H9 (cell line): ENCODE data around the gene ACER1. TPM values are rescaled to one million over a fixed set of nuclear protein-coding genes. Genes with fewer than 3 reads are reported as not detected.

Experiments used
- DNase-seq: peaks from one replicate; pipeline ENCODE4 v3.0.0-alpha.2; 2017
- H2AFZ ChIP-seq: one replicate; pipeline ENCODE4 v1.6.1; 2013; ENCODE audit warnings: mild to moderate bottlenecking, low read length, control low read depth, moderate library complexity
- H2AK5ac ChIP-seq: 2 replicates; pipeline ENCODE4 v1.6.1; 2013; ENCODE audit warnings: low read length, control low read depth, mixed read lengths; ENCODE audit not compliant: insufficient read length
- H2BK120ac ChIP-seq: one replicate; pipeline ENCODE4 v1.6.1; 2013; ENCODE audit warnings: low read depth, mild to moderate bottlenecking, low read length, control low read depth, inconsistent platforms; ENCODE audit not compliant: poor library complexity, severe bottlenecking
- H2BK12ac ChIP-seq: 2 replicates; pipeline ENCODE4 v1.6.1; 2013; ENCODE audit warnings: low read length, control low read depth, mixed read lengths, low read depth; ENCODE audit not compliant: insufficient read length
- H2BK15ac ChIP-seq: 2 replicates; pipeline ENCODE4 v1.6.1; 2013; ENCODE audit warnings: low read depth, low read length, control low read depth
- H2BK20ac ChIP-seq: one replicate; pipeline ENCODE4 v1.6.1; 2013; ENCODE audit warnings: low read depth, mild to moderate bottlenecking, low read length, control low read depth, inconsistent platforms; ENCODE audit not compliant: poor library complexity, severe bottlenecking
- H2BK5ac ChIP-seq: 2 replicates; pipeline ENCODE4 v1.6.1; 2013; ENCODE audit warnings: low read length, control low read depth, mixed read lengths; ENCODE audit not compliant: insufficient read length
- H3K14ac ChIP-seq: 2 replicates; pipeline ENCODE4 v1.6.1; 2013; ENCODE audit warnings: low read length, control low read depth; ENCODE audit not compliant: insufficient read depth
- H3K18ac ChIP-seq: 2 replicates; pipeline ENCODE4 v1.6.1; 2013; ENCODE audit warnings: low read depth, mild to moderate bottlenecking, mixed read lengths, low read length, control low read depth; ENCODE audit not compliant: insufficient read length
- H3K23ac ChIP-seq: 2 replicates; pipeline ENCODE4 v1.6.1; 2013; ENCODE audit warnings: low read length, control low read depth, mixed read lengths, low read depth; ENCODE audit not compliant: insufficient read length
- H3K23me2 ChIP-seq: 2 replicates; pipeline ENCODE4 v1.6.1; 2013; ENCODE audit warnings: low read depth, mild to moderate bottlenecking, mixed read lengths, low read length, control low read depth; ENCODE audit not compliant: insufficient read length, poor library complexity, severe bottlenecking
- H3K27ac ChIP-seq: 2 replicates; pipeline ENCODE4 v1.5.1; 2013; ENCODE audit warnings: low read length, control low read depth, mixed read lengths, low read depth; ENCODE audit not compliant: insufficient read length
- H3K27me3 ChIP-seq: 2 replicates; pipeline ENCODE4 v1.6.1; 2013; ENCODE audit warnings: low read length, control low read depth, inconsistent platforms; ENCODE audit not compliant: insufficient read depth
- H3K4ac ChIP-seq: 2 replicates; pipeline ENCODE4 v1.6.1; 2013; ENCODE audit warnings: low read depth, mild to moderate bottlenecking, control low read depth, inconsistent platforms, low read length, moderate library complexity
- H3K4me1 ChIP-seq: 2 replicates; pipeline ENCODE4 v1.6.1; 2013; ENCODE audit warnings: low read length, control low read depth, inconsistent platforms; ENCODE audit not compliant: insufficient read depth
- H3K4me2 ChIP-seq: 2 replicates; pipeline ENCODE4 v1.6.1; 2013; ENCODE audit warnings: low read length, control low read depth, mixed read lengths; ENCODE audit not compliant: insufficient read length, insufficient read depth
- H3K56ac ChIP-seq: 2 replicates; pipeline ENCODE4 v1.6.1; 2013; ENCODE audit warnings: low read depth, mild to moderate bottlenecking, mixed read lengths, low read length, control low read depth; ENCODE audit not compliant: insufficient read length
- H3K79me1 ChIP-seq: 2 replicates; pipeline ENCODE4 v1.6.1; 2013; ENCODE audit warnings: low read depth, mild to moderate bottlenecking, moderate library complexity, low read length, control low read depth, inconsistent platforms; ENCODE audit not compliant: insufficient read depth, poor library complexity, severe bottlenecking
- H3K79me2 ChIP-seq: 2 replicates; pipeline ENCODE4 v1.6.1; 2013; ENCODE audit warnings: low read length, control low read depth, inconsistent platforms; ENCODE audit not compliant: insufficient read depth
- H3K9ac ChIP-seq: 2 replicates; pipeline ENCODE4 v1.6.1; 2013; ENCODE audit warnings: low read length, control low read depth, mixed read lengths; ENCODE audit not compliant: insufficient read length; ENCODE audit errors: extremely low read depth
- H3K9me3 ChIP-seq: one replicate; pipeline ENCODE4 v1.6.1; 2013; ENCODE audit warnings: low read depth, low read length, inconsistent platforms; ENCODE audit not compliant: control insufficient read depth
- H3T11ph ChIP-seq: one replicate; pipeline ENCODE4 v1.6.1; 2013; ENCODE audit warnings: mild to moderate bottlenecking, low read length, control low read depth, inconsistent platforms
- H4K20me1 ChIP-seq: one replicate; pipeline ENCODE4 v1.6.1; 2013; ENCODE audit not compliant: control insufficient read depth, insufficient read length, insufficient read depth
- H4K5ac ChIP-seq: 2 replicates; pipeline ENCODE4 v1.6.1; 2013; ENCODE audit warnings: low read depth, mild to moderate bottlenecking, mixed read lengths, low read length, control low read depth; ENCODE audit not compliant: insufficient read length
- H4K8ac ChIP-seq: replicated peaks from 2 replicates; pipeline ENCODE4 v1.6.1; 2013; ENCODE audit warnings: low read length, control low read depth, mixed read lengths, low read depth; ENCODE audit not compliant: insufficient read length
- H4K91ac ChIP-seq: 2 replicates; pipeline ENCODE4 v1.6.1; 2013; ENCODE audit warnings: low read depth, mild to moderate bottlenecking, moderate library complexity, mixed read lengths, low read length, control low read depth; ENCODE audit not compliant: insufficient read length
- H3K27ac Mint-ChIP-seq, 3 experiments: 2 replicates in 2 of 3; 3 replicates in 1 of 3; pipeline ENCODE4 v1.8.0; 2020 to 2021; ENCODE audit warnings: mixed read lengths in 3 of 3, mild to moderate bottlenecking in 1 of 3, moderate library complexity in 1 of 3
- H3K27me3 Mint-ChIP-seq: 2 replicates; pipeline ENCODE4 v1.8.0; 2021; ENCODE audit warnings: low read depth, mild to moderate bottlenecking, moderate library complexity, mixed read lengths
- H3K36me3 Mint-ChIP-seq, 3 experiments: 2 replicates in 2 of 3; 3 replicates in 1 of 3; pipeline ENCODE4 v1.8.0; 2020 to 2021; ENCODE audit warnings: low read depth in 3 of 3, mixed read lengths in 3 of 3; ENCODE audit not compliant: insufficient read depth in 1 of 3
- H3K4me1 Mint-ChIP-seq, 2 experiments: 2 replicates each; pipeline ENCODE4 v1.8.0; 2020; ENCODE audit warnings: mixed read lengths in 2 of 2
- H3K4me3 Mint-ChIP-seq, 2 experiments: 2 replicates in 1 of 2; 3 replicates in 1 of 2; pipeline ENCODE4 v1.8.0; 2020 to 2021; ENCODE audit warnings: mild to moderate bottlenecking in 2 of 2, mixed read lengths in 2 of 2, moderate library complexity in 1 of 2
- H3K9me3 Mint-ChIP-seq, 2 experiments: 2 replicates in 1 of 2; 3 replicates in 1 of 2; pipeline ENCODE4 v1.8.0; 2020; ENCODE audit warnings: mild to moderate bottlenecking in 2 of 2, mixed read lengths in 2 of 2, moderate library complexity in 1 of 2
- WGBS: extraction: QIAGEN DNeasy Blood & Tissue Kit; methylation state at CpG from one replicate; pipeline ENCODE4 v1.1.7; 2013; ENCODE audit warnings: missing lambda C conversion rate, low lambda C conversion rate, mixed read lengths; ENCODE audit not compliant: insufficient read length; ENCODE audit errors: extremely low coverage; 5-methylcytosine and 5-hydroxymethylcytosine counted together
- total RNA-seq: library from RNA; stranded (reverse); gene quantifications from 2 replicates; pipeline ENCODE4 v1.2.1, GENCODE V29; 2021
- TF ChIP-seq, protein P1 (sequence below): fragments of 200-600 bp; sonication (generic); conservative IDR thresholded peaks from 3 replicates; pipeline ENCODE4 v1.8.0; 2021; ENCODE audit warnings: antibody characterized with exemption, mild to moderate bottlenecking

ACER1 gene
- total RNA-seq, 1 experiment from 2014 or later: not detected

DNA sequence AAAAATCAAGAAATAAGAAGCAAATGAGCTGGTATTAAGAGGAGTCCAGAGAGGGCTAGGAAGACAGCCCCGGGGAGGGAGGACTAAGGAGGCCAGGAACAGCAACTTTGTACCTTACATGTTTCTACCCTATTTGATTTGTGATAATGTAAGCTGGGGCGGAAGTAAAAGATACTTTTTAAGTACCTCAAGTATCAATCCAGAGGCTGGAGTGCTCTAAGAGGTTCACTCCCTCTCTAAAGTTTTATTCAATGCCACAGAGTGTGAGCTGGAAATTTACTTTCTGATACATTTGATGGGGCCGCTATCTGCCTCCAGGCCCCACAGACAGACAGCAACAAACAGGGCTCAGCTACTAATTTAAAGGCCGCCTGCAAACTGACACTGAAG lies 65.0 kb downstream of the ACER1 start:
- Histone ChIP-seq H2AK5ac (no peak overlapping the region), H3T11ph (no peak overlapping the region), H3K23me2 (no peaks in the 10 kb centered on the region), H3K4me1 (peaks cover 5% of the 10 kb centered on the region; the same call in 1 of the 2 replicates), H3K9ac (no peak overlapping the region), H3K14ac (no peak overlapping the region), H4K8ac (no peak overlapping the region), H3K27ac (no peak overlapping the region), H3K79me2 (peaks cover 16% of the 10 kb centered on the region; the same call in 1 of the 2 replicates), H4K5ac (no peak overlapping the region), H4K91ac (no peak overlapping the region), H3K23ac (no peak overlapping the region), H2BK12ac (no peak overlapping the region), H3K4ac (no peak overlapping the region), H2BK20ac (no peak overlapping the region), H2BK5ac (no peak overlapping the region), H3K79me1 (peaks cover 3% of the 10 kb centered on the region), H3K4me2 (no peak overlapping the region), H2BK15ac (no peak overlapping the region), H3K56ac (no peak overlapping the region), H3K9me3 (no peaks in the 10 kb centered on the region), H2BK120ac (no peak overlapping the region), H2AFZ (no peak overlapping the region), H3K18ac (no peak overlapping the region), H4K20me1 (no peaks in the 10 kb centered on the region), H3K27me3 (no peaks in the 10 kb centered on the region)
- Mint-ChIP-seq H3K27me3 (no peaks in the 10 kb centered on the region), H3K9me3 (no peaks in the 10 kb centered on the region), H3K4me1 (peaks cover 33 to 36% of the 10 kb centered on the region in 2 experiments), H3K36me3 (peaks cover 25 to 57% (median 47%) of the 10 kb centered on the region in 3 experiments; a peak in 6 of 7 replicates), H3K4me3 (no peak overlapping the region; a peak in 1 of 5 replicates), H3K27ac (peak overlapping the region in 2 of 3 experiments; percentile 16 to 67; a peak in 2 of 7 replicates)
- WGBS: no CpG with 5 or more reads among the region's 4 CpGs
- DNase-seq: no peak
- TF ChIP-seq, protein P1, sequence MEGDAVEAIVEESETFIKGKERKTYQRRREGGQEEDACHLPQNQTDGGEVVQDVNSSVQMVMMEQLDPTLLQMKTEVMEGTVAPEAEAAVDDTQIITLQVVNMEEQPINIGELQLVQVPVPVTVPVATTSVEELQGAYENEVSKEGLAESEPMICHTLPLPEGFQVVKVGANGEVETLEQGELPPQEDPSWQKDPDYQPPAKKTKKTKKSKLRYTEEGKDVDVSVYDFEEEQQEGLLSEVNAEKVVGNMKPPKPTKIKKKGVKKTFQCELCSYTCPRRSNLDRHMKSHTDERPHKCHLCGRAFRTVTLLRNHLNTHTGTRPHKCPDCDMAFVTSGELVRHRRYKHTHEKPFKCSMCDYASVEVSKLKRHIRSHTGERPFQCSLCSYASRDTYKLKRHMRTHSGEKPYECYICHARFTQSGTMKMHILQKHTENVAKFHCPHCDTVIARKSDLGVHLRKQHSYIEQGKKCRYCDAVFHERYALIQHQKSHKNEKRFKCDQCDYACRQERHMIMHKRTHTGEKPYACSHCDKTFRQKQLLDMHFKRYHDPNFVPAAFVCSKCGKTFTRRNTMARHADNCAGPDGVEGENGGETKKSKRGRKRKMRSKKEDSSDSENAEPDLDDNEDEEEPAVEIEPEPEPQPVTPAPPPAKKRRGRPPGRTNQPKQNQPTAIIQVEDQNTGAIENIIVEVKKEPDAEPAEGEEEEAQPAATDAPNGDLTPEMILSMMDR: no peak
